DMS 273 treated with DMSO at 0.1 percent for 48 hours (cell line): ENCODE data around the gene SPACA4.
A peak's percentile ranks its signal among the peaks of the same experiment; 100 is the strongest.

Source experiments
- DNase-seq: peaks from one replicate; lab custom pipeline; 2025; lab: John Stamatoyannopoulos, UW

Gene SPACA4

DNA sequence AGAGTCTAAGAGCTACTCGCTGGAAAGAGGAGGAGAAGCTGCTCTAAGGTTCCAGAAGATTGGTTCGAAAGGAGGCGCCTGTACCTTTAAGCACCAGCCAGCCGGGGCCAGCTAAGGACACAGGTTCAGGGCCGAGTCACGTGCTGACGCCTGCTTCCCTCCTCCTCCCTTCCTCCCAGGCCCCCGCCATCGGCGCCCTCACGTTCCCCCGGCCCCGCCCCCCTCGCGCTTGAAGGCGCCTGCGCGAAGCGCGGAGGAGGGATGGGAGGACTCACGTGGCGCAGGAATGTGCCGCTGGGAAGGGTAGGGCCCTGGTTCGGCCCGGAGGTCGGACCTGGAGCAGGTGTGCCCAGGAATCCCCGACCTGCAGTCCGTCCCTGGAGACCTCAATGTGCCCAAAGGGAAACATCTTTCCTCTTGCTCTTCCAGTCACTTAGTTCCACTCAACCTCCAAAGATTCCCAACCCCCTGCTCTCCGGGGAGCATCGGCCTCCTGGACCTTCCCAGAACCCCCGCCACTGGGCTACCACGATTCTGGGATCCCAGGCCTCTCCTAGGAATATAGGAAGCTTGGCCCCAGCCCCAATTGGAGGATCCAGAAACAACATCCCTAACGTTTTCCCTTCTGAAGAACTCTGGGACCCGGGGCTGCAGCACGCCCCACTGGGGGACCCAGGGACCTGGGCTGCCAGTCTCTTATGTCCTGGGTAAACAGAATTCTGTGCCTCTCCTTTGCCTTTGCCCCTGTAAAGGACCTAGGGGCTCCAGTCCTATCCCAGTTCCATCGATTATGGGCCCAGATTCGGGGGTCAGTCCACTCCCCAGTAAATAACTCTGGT is 28.1 kb downstream of the SPACA4 start:
- peak; percentile 90 for DNase-seq

GRCh38 chr19:48635263-48635965 is 28.9 kb downstream of the SPACA4 start:
- DNase-seq, result no peak

DNA sequence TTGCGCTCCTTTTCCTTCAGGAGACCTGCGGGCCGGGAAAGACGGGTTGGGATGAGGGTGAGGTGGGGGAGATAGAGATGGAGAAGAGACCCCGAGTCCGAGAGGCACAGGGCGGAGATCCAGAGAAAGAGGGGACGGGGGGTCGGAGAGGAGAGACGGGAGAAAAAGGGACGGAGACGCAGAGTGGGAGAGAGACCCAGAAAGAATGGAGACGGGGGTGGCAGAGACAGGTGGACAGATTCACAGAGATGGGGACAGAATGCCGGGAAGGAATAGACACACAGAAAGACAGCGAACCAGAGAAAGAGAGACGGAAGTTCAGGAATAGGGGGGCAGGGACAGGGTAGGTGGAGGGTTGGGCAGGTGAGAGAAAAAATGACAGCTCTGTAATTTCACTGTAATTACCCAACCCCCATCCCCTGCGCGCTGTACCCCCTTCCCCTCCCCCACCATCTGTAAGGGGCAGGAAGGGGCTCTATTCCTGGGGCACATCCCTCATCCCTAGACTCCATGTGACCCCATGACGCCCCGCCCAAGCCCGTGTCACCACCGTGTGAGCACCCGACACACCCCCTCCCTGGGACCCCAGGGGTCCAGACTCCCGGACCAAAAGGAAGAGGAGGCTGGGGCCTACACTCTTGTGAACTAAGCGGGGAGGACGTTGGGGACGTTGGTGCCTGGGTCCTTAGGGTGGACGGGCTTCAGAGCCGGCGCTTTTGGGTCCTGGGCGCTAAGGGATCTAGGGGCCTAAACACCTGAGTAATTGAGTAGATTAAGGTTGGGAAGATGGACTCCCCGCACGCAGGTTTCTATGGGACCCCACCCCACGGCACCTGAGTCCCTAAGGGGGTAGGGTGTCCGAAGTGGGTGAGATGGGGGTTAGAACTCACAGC is 29.7 kb downstream of the SPACA4 start:
- no peak for DNase-seq

DNA sequence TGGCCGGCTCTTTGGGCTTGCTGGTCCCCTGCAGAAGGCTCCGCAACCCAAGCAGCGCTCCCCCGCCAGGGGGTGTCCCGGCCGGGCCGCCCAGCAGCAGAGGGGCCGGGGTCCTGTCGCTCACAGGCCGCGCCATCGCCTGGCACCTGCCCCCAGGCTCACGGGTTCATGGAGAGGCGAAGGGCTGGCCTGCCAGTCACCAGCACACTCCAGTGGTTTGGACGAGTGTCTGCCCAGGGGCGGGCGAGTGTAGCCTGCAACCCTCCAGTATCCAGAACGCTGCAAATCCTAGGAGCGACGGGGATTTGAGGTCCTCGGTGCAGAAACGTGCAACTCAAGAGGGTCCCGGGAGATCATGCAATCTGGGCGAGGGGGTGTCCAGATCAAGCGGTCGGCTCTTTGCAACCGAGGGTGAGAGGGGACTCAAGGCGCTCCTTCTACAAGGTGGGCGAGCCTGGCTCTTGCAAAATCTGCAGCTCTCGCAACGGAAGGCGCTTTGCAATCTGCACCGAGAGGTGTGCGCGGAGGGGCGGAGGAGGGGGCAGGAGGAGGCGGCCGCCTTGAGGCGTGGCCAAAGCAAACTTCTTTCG is 30.4 kb downstream of the SPACA4 start, which contains the start of gene DBP:
Gene DBP, minus strand, starts transcription at position 521 of the 590 bp plus-strand sequence. Its CDS starts 385 bp downstream, at position 136.
- no peak for DNase-seq

GRCh38 chr19:48637449-48637947 is 31.0 kb downstream of the SPACA4 start:
- peak; percentile 98 for DNase-seq

- DNase-seq, result peak; percentile 90
These were observed 31.6 kb downstream of the SPACA4 start for GRCh38 chr19:48637948-48638830.

DNA sequence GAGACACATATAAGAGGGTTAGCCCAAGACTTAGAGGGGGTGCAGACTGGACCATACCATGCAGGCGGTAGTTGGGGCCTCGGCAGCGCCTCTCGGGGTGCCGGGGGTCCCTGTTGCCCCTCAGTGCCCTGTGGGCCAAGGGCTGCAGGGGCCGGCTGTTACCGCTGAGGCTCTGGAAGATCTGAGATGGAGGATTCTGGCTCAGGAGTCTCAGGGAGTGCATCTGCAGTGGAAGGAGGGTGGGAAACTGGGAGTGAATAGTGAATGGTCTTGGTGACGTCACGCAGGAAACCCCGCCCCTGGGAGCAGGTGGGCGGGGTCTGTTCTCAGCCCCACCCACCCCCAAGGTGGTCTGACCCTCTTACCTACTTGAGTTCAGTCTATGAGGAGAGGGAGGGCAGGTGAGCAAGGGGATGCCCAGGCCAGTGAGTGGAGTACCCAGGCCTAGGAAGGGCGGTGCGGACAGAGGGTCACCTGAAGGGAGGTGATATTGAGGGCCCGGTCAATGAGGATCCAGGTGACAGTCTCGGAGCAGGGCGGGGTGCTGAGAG is 32.4 kb downstream of the SPACA4 start:
- no peak for DNase-seq

GRCh38 chr19:48639483-48640375 is 33.2 kb downstream of the SPACA4 start:
- DNase-seq, result no peak

GRCh38 chr19:48641850-48642249 is 35.3 kb downstream of the SPACA4 start:
- no peak for DNase-seq

DNA sequence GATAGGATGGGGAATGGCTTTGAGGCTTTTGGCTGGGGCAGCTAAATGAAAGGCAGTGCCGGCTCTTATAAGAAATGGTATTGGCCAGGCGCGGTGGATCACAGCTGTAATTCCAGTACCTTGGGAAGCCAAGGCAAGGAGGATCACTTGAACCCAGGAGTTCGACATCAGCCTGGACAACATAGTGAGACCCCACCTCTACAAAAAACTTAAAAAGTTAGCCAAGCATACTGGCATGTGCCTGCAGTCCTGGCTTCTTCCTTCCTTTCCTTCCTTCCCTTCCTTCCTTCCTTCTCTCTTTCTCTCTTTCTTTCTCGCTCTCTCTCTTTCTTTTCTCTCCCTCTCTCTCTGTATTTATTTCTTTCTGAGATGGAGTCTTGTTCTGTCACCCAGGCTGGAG is 36.3 kb downstream of the SPACA4 start:
- DNase-seq, result no peak

GRCh38 chr19:48644355-48644754 is 37.8 kb downstream of the SPACA4 start:
- no peak for DNase-seq

GRCh38 chr19:48644839-48645619 is 38.5 kb downstream of the SPACA4 start:
- peak; percentile 85 for DNase-seq

DNA sequence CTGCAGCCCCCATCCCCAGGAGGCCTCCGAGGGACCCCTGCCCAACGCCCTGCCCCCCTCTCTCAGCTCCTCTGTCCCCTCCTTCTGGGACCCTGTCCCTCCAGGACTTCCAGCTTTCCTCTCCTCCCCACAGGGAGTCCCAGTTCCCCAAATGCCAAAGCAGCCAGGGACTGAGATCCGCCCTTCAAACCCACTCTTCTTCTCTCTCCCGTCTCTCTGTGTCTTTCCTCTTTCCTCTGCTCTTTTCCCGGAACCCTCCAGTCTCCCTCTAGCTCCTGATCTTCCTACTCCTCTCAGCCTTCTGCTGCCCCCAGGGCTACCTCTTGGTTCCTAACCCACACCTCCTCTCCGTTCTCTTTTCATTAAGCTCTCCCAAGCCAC is 39.1 kb downstream of the SPACA4 start:
- peak; percentile 72 for DNase-seq

DNA sequence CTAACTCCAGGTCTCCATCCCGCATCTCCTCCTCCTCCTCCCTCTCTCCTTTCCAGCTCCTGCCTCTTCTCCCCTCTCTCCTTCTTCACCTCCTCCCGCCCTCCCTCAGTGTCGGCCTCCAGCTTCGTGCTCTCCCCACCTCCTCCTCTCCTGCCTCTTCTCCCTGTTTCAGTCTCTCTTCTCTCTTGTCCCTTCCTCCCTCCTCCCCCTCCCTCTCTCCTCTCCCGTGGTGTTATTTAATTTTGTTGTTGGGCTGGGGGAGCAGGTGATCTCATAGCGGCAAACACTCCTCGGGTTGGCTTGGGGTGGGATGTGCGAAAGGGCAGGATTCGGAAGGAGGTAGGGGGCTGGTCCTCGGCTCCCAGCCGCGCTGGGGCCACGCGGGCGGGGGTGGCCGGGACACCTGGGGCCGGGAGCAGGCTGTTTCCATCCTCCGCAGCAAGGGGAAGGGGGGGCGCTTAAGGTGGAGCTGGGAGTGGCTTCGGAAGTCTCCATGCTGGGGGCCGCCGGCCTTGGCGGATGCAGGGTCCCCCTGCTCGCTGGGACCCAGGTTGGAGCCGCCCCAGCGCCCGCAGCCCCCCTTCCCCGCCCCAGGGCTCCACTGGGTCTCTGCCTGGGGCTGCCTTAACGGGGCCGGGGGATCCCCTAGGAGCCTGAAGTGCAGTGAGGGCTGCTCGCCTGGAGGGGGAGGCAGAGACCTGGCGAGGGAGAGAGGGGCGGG is 39.6 kb downstream of the SPACA4 start, which contains the start of gene CA11:
Gene CA11, minus strand, starts transcription at position 187 of the 721 bp plus-strand sequence. CDS start 555 bp downstream, outside the sequence.
- DNase-seq, result peak; percentile 82

DNA sequence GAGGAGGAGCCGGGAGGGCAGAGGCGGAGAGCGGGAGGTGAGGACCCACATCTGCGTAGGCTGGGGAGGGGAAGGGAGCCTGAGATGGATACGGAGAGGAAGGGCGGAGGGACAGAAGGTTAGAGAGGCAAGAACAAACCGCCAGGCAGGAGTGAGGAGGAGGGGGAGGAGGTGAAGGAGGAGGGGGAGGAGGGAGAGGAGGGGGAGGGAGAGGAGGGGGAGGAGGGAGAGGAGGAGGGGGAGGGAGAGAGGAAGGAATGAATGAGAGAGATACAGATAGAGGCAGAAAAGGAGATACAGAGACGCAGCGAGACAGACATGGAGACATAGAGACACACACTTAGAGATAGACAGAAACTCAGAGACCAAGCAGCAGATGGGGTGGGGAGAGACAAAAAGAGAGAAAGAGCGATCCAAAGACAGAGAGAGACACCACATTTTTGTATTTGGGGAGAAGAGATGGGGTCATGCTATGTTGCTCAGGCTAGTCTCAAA is 40.2 kb downstream of the SPACA4 start:
- no peak for DNase-seq

GRCh38 chr19:48648134-48648533 is 41.6 kb downstream of the SPACA4 start:
- no peak for DNase-seq

GRCh38 chr19:48650974-48651682 is 44.6 kb downstream of the SPACA4 start:
- no peak for DNase-seq
